ENCODE measurements around the gene GZMB. TPM values are rescaled to one million over a fixed set of nuclear protein-coding genes. Genes with fewer than 3 reads are reported as not detected.

The GZMB gene, protein sequence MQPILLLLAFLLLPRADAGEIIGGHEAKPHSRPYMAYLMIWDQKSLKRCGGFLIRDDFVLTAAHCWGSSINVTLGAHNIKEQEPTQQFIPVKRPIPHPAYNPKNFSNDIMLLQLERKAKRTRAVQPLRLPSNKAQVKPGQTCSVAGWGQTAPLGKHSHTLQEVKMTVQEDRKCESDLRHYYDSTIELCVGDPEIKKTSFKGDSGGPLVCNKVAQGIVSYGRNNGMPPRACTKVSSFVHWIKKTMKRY
- total RNA-seq: 1,000 to 10,000 TPM; 1,078 to 3,056 (median 1,179) TPM

DNA sequence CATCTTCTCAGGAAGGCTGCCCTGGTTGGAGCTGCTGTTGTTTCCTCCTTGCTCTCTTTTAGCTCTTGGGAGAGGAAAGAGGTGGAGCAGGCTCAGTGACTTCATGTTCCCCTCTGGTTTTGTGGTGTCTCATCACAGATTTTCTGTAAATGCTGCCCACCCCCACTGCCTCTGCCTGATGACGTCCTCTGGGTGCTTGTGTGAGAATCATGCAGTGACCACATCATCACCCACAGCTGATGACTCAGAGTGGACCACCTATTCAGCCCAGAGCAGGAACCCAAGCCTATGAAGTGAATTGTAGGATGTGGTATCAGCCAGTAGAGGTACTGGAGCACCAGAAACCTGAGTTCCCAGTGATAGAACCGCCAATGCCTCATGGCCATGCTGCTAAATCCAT, at the start of gene GZMB:
GZMB (minus strand) TSS at position 33 of the 400 bp plus-strand sequence; CDS start at position 3, 30 bp downstream.
- Mint-ChIP-seq H3K4me3 (peak within 1 kb of the TSS; percentile 84), H3K36me3 (ENCODE audit: insufficient read depth) (peaks cover 12% of the 10 kb centered on the region), H3K9me3 (no peaks in the 10 kb centered on the region), H3K4me1 (ENCODE audit: low read depth) (peaks cover 16% of the 10 kb centered on the region), H3K27me3 (ENCODE audit: low read depth) (peaks cover 2% of the 10 kb centered on the region)
- DNase-seq (peak; percentile 53), ATAC-seq (peak; percentile 83 to 91)

DNA sequence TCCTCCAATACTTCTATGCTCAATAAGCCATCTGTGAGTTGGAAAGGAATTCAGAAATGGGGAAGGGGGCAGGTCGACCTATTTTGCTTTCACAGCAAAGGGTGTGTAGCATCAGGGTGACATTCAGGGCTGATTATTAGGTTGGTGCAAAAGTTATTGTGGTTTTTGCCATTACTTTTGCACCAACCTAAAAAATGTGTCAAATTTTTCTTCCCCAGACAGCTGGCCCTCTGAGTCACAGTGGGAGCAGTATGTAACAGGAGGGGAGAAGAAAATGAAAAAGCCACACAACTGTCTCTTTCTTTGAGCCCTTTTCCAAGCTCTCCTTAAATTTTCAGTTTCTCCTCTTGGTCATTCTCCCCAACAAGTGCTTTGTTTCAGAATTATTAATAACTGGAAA, 47.1 kb upstream of the GZMB start:
- ATAC-seq (no peak), DNase-seq (no peak)
- Mint-ChIP-seq H3K4me1 (ENCODE audit: low read depth) (peaks cover 43% of the 10 kb centered on the region), H3K4me3 (no peak overlapping the region), H3K27me3 (ENCODE audit: low read depth) (no peaks in the 10 kb centered on the region), H3K9me3 (no peaks in the 10 kb centered on the region), H3K36me3 (ENCODE audit: insufficient read depth) (no peaks in the 10 kb centered on the region)

DNA sequence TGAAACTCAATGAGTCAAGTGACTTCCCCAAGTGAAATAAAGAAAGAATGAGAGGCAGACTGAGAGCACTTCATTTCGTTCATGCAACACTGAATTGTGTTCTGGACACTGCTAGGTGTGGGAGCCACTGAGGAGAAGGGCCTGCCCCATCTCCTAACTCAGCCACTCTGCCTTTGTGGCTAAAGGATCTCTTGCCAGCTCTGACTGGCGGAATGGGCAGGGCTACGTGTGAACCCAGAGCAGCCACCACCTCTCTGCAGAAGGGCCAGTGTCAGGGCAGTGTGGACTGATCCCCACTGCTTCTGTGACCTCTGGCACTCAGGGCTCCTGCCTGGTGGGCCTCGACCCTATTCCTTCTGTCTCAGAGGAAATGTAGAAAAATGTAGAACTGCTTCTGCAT, 46.5 kb upstream of the GZMB start:
- H3K9me3 Mint-ChIP-seq: no peaks in the 10 kb centered on the region
- H3K36me3 Mint-ChIP-seq (ENCODE audit: insufficient read depth): no peaks in the 10 kb centered on the region
- DNase-seq: no peak
- ATAC-seq: no peak
- H3K4me3 Mint-ChIP-seq: no peak overlapping the region
- H3K27me3 Mint-ChIP-seq (ENCODE audit: low read depth): no peaks in the 10 kb centered on the region
- H3K4me1 Mint-ChIP-seq (ENCODE audit: low read depth): peaks cover 48% of the 10 kb centered on the region

DNA sequence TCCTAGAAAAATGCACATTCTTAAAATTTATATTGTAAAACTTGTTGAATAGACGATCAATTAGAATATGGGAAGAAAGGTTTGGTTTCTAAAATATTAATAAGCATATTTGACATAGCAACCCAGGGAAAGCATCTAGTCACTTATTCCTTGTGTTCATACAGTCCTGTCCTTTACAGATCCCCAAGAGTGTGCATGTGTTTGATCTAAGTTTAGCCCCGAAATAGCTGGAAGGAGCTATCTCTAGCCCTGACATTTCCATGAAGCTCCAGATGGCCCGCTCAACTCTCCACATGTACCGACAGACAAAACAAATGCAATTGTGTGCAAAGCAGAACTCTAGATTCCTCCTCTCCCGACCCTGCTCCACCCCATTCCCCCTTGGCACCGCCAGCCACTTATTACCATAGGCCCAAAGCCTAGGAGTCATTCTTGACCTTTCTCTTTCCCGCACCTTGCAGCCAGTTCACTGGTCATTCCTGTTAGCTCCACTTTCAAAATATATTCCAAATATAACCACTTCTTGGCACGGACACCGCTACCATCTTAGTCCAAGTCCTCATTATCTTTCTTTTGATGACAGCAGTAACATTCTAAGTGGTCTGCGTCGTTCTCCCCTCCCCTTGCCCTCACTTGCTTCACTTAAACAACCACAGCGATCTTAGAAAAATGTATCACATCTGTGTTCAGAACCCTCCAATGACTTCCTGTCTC, 45.4 kb upstream of the GZMB start:
- no peak for ATAC-seq
- peak overlapping the region; percentile 80 for H3K4me3 Mint-ChIP-seq

DNA sequence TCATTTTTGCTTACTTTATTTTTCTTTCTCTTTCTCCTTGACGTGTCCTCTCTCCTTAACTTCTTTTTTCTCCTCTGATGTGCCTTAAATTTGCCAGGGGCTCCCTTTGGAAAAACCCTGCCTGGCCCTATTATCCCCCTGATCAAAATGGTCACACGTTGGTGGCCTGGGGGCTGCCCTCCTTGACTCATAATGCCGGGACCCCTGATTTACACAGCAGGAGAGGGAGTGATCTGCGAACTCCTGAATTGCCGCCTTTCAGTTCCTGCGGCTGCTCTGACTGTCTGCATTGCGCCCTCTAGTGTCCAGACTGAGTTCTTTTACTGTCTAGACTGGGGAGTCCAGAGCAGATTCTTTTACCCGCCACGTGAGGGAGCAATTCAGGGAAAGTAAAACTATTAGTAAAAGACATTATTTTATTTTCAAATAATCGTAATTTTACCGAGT, 44.8 kb upstream of the GZMB start:
- peak; percentile 69 to 76 for ATAC-seq
- Mint-ChIP-seq H3K9me3 (no peaks in the 10 kb centered on the region), H3K4me1 (ENCODE audit: low read depth) (peaks cover 61% of the 10 kb centered on the region), H3K36me3 (ENCODE audit: insufficient read depth) (no peaks in the 10 kb centered on the region), H3K4me3 (peak overlapping the region; percentile 80), H3K27me3 (ENCODE audit: low read depth) (no peaks in the 10 kb centered on the region)
- DNase-seq: peak; percentile 73

More for the DNA sequence above, 45.4 kb upstream of the GZMB start:
- DNase-seq: no peak
- Mint-ChIP-seq H3K4me1 (ENCODE audit: low read depth) (peaks cover 55% of the 10 kb centered on the region), H3K27me3 (ENCODE audit: low read depth) (no peaks in the 10 kb centered on the region), H3K36me3 (ENCODE audit: insufficient read depth) (no peaks in the 10 kb centered on the region), H3K9me3 (no peaks in the 10 kb centered on the region)

DNA sequence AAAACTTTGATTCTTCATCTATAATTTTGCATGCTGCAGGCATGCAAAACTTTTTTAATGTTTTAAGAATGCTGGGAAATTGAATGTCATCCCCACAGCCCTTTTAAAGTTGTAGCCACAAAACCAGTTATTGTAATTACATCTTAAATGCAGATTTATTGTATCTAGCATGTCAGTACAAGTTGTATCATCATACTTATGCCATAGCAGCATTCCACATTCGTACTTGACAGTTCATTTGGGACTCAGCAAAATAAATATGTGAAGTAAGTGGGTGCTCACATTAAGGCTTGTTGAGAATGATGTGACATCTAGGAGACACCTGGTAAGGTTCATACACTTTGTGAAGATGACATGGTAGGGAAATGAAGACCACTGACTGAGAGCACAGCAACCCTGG, 44.0 kb upstream of the GZMB start:
- H3K27me3 Mint-ChIP-seq (ENCODE audit: low read depth): no peaks in the 10 kb centered on the region
- ATAC-seq (no peak), DNase-seq (no peak)
- no peak overlapping the region for H3K4me3 Mint-ChIP-seq
- H3K9me3 Mint-ChIP-seq: no peaks in the 10 kb centered on the region
- H3K36me3 Mint-ChIP-seq (ENCODE audit: insufficient read depth): no peaks in the 10 kb centered on the region
- peaks cover 70% of the 10 kb centered on the region for H3K4me1 Mint-ChIP-seq (ENCODE audit: low read depth)

DNA sequence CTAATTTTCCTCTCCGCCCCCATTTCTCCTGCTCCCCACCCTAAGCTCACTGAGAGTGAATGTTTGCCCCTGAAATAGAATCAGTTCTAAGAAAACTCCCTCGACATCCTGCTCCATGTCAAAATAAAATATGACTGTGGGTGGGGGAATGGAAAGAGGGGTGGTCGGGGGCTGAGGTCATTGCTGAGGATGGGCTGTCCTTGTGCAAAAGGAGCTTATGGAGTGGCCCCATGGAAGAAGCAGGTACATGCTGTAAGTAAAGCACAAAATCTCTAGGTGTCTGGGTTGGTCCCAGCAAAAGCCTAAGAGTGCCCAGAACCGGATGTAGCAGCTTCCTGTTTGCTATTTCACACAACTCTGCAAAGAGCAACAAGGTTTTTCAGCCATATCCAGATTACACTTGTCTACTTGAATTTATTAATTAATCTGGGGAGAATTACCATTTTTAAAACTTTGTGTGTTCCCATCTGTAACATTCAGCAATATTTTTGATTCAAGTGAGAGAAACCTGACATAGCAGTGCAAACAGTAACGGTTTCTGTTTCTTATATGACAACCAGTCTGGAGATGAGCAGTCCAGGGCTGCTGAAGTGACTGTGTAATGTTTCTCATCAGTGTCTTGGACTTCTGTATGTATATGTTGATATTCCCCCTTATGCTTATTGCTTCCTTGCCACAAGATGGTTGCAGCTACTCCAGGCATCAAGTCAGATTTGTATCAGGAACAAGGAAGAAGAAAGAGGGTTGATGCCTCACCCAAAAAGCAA, 40.4 kb upstream of the GZMB start:
- H3K9me3 Mint-ChIP-seq: no peaks in the 10 kb centered on the region
- no peaks in the 10 kb centered on the region for H3K36me3 Mint-ChIP-seq (ENCODE audit: insufficient read depth)
- H3K4me1 Mint-ChIP-seq (ENCODE audit: low read depth): peaks cover 79% of the 10 kb centered on the region
- peak overlapping the region; percentile 75 for H3K4me3 Mint-ChIP-seq
- DNase-seq (no peak), ATAC-seq (peak; percentile 36 to 41)
- no peaks in the 10 kb centered on the region for H3K27me3 Mint-ChIP-seq (ENCODE audit: low read depth)

DNA sequence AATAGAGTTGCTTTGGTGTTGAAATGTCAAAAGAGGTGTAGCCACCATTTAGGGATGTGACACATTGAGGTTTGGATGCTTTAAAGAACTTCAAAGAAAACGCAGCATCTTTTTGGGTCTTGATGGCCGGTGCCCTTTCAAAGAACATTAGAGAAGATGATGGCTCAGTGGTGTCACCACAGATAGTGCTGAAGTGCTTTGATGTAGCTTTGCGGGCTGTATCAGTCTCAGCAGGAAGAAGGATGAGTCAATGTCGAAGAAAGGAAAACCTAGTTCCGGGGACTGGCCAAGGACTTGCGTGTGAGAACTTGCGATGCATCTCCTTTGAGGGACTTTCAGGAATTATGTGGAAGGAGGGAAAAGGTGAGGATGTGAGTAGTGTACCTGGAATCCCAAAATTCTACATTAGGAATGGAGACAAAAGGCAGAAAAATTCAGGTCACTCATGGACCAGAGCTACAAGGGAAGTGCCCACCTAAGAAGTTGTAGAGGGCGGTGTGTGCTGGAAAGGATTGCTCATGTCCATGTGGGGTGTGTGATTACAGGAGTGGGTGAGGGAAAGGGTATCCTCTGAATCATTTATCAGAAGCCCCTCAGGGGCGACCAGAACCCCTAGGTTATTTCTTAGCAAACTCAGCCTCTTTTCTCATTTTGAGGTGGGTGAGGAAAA, 39.7 kb upstream of the GZMB start:
- peak overlapping the region; percentile 75 for H3K4me3 Mint-ChIP-seq
- peak; percentile 63 for DNase-seq

DNA sequence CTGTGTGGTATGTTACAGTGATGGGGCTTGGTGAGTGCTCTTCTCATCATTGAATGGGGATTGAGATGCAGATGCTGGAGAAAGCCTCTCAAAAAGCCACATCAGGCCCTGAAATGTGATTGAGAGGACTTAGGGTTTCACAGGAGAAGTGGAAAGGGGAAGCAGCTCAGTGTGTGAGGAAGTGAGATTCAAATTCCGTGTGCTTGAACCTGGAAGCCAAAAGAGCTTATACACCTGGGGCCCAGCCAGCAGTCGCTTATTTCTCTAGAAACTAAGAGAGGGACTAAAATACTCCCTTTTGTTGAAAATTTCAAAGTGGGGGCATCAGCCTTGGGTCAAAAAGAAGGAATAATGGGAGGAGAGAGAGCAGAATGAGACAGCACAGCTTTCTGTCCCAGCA, 39.1 kb upstream of the GZMB start:
- peaks cover 76% of the 10 kb centered on the region for H3K4me1 Mint-ChIP-seq (ENCODE audit: low read depth)
- no peaks in the 10 kb centered on the region for H3K27me3 Mint-ChIP-seq (ENCODE audit: low read depth)
- DNase-seq: no peak
- no peak for ATAC-seq
- no peaks in the 10 kb centered on the region for H3K9me3 Mint-ChIP-seq
- no peaks in the 10 kb centered on the region for H3K36me3 Mint-ChIP-seq (ENCODE audit: insufficient read depth)
- H3K4me3 Mint-ChIP-seq: peak overlapping the region; percentile 75

More for the DNA sequence above, 39.7 kb upstream of the GZMB start:
- H3K4me1 Mint-ChIP-seq (ENCODE audit: low read depth): peaks cover 79% of the 10 kb centered on the region
- H3K36me3 Mint-ChIP-seq (ENCODE audit: insufficient read depth): no peaks in the 10 kb centered on the region
- ATAC-seq: peak; percentile 86 to 91
- no peaks in the 10 kb centered on the region for H3K27me3 Mint-ChIP-seq (ENCODE audit: low read depth)
- H3K9me3 Mint-ChIP-seq: no peaks in the 10 kb centered on the region

DNA sequence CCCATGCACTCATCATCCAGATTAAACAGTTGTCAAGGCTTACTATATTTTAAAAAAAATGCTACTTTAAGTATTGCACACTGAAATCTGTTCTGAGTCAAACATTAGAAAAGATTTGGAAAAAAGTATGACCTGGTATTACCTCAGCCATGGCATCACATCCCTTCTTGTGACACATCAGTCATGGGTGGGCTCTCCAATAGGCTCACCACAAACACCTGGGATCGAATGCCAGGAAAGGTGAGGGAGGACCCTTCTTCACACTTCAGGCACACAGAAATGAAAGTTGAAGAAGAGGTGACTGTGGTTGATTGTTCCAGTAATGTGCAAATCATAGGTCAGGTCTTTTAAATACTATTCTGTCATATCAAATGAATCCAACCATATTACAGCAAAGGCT, 36.6 kb upstream of the GZMB start:
- Mint-ChIP-seq H3K36me3 (ENCODE audit: insufficient read depth) (no peaks in the 10 kb centered on the region), H3K9me3 (no peaks in the 10 kb centered on the region), H3K4me1 (ENCODE audit: low read depth) (peaks cover 73% of the 10 kb centered on the region), H3K27me3 (ENCODE audit: low read depth) (no peaks in the 10 kb centered on the region), H3K4me3 (no peak overlapping the region)
- no peak for DNase-seq
- peak; percentile 16 to 18 for ATAC-seq

DNA sequence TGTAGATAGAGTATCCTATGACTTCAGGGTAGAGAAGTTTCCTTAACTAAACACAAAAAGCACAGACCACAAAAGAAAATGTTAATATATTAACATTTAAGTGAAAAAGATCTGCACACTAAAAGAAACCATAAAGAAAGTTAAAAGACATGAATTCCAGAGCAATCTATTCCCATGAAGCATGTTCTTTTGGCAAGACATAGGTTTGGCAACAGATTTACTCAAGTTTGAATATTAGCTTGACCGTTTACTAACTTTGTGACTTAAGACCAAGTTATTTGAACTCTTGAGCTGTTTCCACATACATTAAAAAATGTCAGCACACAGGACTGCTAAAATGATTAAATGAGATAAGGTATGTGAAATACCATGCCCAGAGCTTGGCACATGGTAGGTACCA, 35.7 kb upstream of the GZMB start:
- Mint-ChIP-seq H3K4me3 (no peak overlapping the region), H3K4me1 (ENCODE audit: low read depth) (peaks cover 73% of the 10 kb centered on the region), H3K27me3 (ENCODE audit: low read depth) (no peaks in the 10 kb centered on the region), H3K36me3 (ENCODE audit: insufficient read depth) (no peaks in the 10 kb centered on the region), H3K9me3 (no peaks in the 10 kb centered on the region)
- no peak for ATAC-seq
- DNase-seq: no peak

DNA sequence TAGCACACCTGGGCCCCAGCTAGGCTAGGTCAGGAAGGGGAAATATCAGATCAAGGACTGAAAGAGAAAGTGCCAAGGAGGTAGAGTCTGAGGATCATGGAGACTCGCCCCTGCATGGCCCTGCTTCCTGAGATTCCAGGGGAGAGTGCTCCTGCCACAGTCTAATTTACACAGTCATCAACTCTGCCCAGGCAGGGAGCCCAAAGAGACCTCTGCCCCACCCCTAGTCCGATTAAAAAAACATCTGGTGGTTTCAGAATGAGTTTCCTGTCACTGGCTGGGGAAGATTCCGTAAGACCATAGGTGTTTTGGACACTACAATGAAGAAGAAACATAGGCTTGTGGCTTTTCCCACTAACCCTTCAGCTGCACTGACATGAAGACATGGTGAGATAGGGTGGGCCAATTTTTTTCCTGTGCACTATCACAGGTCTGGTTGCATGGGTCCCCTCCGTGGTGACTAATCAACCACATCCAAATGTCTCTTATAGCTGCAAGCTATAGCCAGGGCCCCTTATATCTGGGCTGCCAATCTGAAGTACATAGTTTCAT, 31.5 kb upstream of the GZMB start:
- DNase-seq (no peak), ATAC-seq (peak; percentile 86 to 91)
- Mint-ChIP-seq H3K4me3 (peak overlapping the region; percentile 12), H3K4me1 (ENCODE audit: low read depth) (peaks cover 64% of the 10 kb centered on the region), H3K36me3 (ENCODE audit: insufficient read depth) (no peaks in the 10 kb centered on the region), H3K27me3 (ENCODE audit: low read depth) (no peaks in the 10 kb centered on the region), H3K9me3 (no peaks in the 10 kb centered on the region)

DNA sequence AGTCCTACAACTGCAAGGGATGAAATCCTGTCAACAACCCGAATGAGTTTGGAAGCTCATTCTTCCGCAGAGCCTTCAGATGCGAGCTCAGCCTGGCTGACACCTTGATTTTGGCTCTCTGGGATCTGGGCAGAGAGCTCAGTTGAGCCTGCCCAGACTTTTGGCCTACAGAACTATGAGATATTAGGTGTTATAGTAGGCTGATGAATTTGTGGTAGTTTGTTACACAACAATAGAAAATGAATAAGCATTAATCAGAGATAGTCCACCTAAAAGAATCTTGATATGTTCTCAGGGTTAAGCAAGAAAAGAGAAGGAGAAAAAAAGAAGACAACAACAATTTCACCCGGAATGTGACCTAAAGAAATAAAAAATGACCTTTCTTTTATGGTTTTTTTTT, 30.4 kb upstream of the GZMB start:
- Mint-ChIP-seq H3K36me3 (ENCODE audit: insufficient read depth) (no peaks in the 10 kb centered on the region), H3K9me3 (no peaks in the 10 kb centered on the region), H3K4me3 (no peak overlapping the region), H3K27me3 (ENCODE audit: low read depth) (no peaks in the 10 kb centered on the region), H3K4me1 (ENCODE audit: low read depth) (peaks cover 66% of the 10 kb centered on the region)
- DNase-seq: no peak
- ATAC-seq: no peak

DNA sequence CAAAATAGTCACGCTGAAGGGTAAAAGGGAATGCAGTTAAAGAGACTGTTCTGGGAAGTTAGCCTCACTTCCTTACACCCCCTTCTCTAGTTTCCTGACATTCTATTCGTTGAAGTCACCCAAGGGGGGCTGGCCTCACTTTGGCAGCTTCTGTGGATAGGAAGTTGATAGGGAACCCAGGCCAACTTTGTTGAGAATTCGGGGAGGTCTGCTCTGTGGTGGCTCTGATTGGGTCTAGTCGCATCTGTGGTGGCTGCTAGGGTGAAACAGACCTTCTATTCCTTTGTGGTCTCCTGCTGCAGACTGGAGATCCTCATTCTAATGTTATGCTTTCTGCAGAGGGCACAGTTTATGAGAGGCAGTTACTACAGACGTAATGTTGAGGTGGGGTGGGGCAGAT, 28.8 kb upstream of the GZMB start:
- Mint-ChIP-seq H3K4me3 (no peak overlapping the region), H3K27me3 (ENCODE audit: low read depth) (no peaks in the 10 kb centered on the region), H3K36me3 (ENCODE audit: insufficient read depth) (no peaks in the 10 kb centered on the region), H3K9me3 (no peaks in the 10 kb centered on the region), H3K4me1 (ENCODE audit: low read depth) (peaks cover 57% of the 10 kb centered on the region)
- DNase-seq: no peak
- no peak for ATAC-seq

Measured in activated T-cell treated with anti-CD3 and anti-CD28 coated beads, Interleukin-2, amount 50 U/mL, for 4 hours (primary cell).